ENCODE results near the gene SH3BP2. TPM values are rescaled to one million over a fixed set of nuclear protein-coding genes. Genes with fewer than 3 reads are reported as not detected.

The SH3BP2 gene
- total and polyA plus RNA-seq, 2 donors from 2014 or later, result 27.3 to 128 TPM

- Histone ChIP-seq H3K36me3 (ENCODE audit: control insufficient read depth in 2 of 3, insufficient read depth in 3 of 3, low read length in 3 of 3) (peaks cover 0 to 47% (median 24%) of the 10 kb centered on the region in 3 donors), H3K27me3 (ENCODE audit: control insufficient read depth, insufficient read depth, low read length) (no peaks in the 10 kb centered on the region), H3K9me3 (ENCODE audit: control insufficient read depth in 2 of 3, insufficient read depth in 1 of 3, low read length in 3 of 3) (no peaks in the 10 kb centered on the region), H3K9ac (ENCODE audit: low read length in 3 of 3) (no peak overlapping the region), H3K4me3 (ENCODE audit: low read length in 3 of 3) (no peak overlapping the region), H3K4me1 (ENCODE audit: control insufficient read depth in 2 of 3, insufficient read depth in 2 of 3, low read depth in 1 of 3, low read length in 3 of 3) (peaks cover 0 to 9% (median 0%) of the 10 kb centered on the region in 3 donors), H3K27ac (ENCODE audit: low read depth in 2 of 2, low read length in 2 of 2) (no peak overlapping the region)
- DNase-seq, result peak in 1 of 5 donors; percentile 71
- no peak for TF ChIP-seq CTCF (IDR thresholded peaks at IDR 0.05; ENCODE audit: borderline replicate concordance, extremely low read depth, insufficient read depth)
- no peak for FAIRE-seq
- intact Hi-C loops (cut with DNase I), result no loop called here
These were observed 48.2 kb upstream of the SH3BP2 start for GRCh38 chr4:2744576-2745270.

- H3K27ac ChIP-seq (ENCODE audit: low read depth in 2 of 2, low read length in 2 of 2), result no peak overlapping the region
- H3K36me3 ChIP-seq (ENCODE audit: control insufficient read depth in 2 of 3, insufficient read depth in 3 of 3, low read length in 3 of 3), result peaks cover 0 to 47% (median 24%) of the 10 kb centered on the region in 3 donors
- H3K9me3 ChIP-seq (ENCODE audit: control insufficient read depth in 2 of 3, insufficient read depth in 1 of 3, low read length in 3 of 3), result no peaks in the 10 kb centered on the region
- H3K4me1 ChIP-seq (ENCODE audit: control insufficient read depth in 2 of 3, insufficient read depth in 2 of 3, low read depth in 1 of 3, low read length in 3 of 3), result peaks cover 0 to 9% (median 0%) of the 10 kb centered on the region in 3 donors
- no peak overlapping the region for H3K4me3 ChIP-seq (ENCODE audit: low read length in 3 of 3)
- peak in 1 of 5 donors; percentile 15 for DNase-seq
- FAIRE-seq, result no peak
- H3K27me3 ChIP-seq (ENCODE audit: control insufficient read depth, insufficient read depth, low read length), result no peaks in the 10 kb centered on the region
- intact Hi-C loops (cut with DNase I), result no loop called here
- no peak for TF ChIP-seq CTCF (IDR thresholded peaks at IDR 0.05; ENCODE audit: borderline replicate concordance, extremely low read depth, insufficient read depth)
- no peak overlapping the region for H3K9ac ChIP-seq (ENCODE audit: low read length in 3 of 3)
These were observed 47.4 kb upstream of the SH3BP2 start for GRCh38 chr4:2745516-2745915.

- intact Hi-C loops (cut with DNase I), result no loop called here
- Histone ChIP-seq H3K27me3 (ENCODE audit: control insufficient read depth, insufficient read depth, low read length) (no peaks in the 10 kb centered on the region), H3K27ac (ENCODE audit: low read depth in 2 of 2, low read length in 2 of 2) (peak overlapping the region; percentile 61 to 66), H3K9ac (ENCODE audit: low read length in 3 of 3) (no peak overlapping the region), H3K4me3 (ENCODE audit: low read length in 3 of 3) (no peak overlapping the region), H3K36me3 (ENCODE audit: control insufficient read depth in 2 of 3, insufficient read depth in 3 of 3, low read length in 3 of 3) (peaks cover 0 to 47% (median 24%) of the 10 kb centered on the region in 3 donors), H3K9me3 (ENCODE audit: control insufficient read depth in 2 of 3, insufficient read depth in 1 of 3, low read length in 3 of 3) (no peaks in the 10 kb centered on the region), H3K4me1 (ENCODE audit: control insufficient read depth in 2 of 3, insufficient read depth in 2 of 3, low read depth in 1 of 3, low read length in 3 of 3) (peaks cover 0 to 9% (median 0%) of the 10 kb centered on the region in 3 donors)
- no peak for TF ChIP-seq CTCF (IDR thresholded peaks at IDR 0.05; ENCODE audit: borderline replicate concordance, extremely low read depth, insufficient read depth)
- FAIRE-seq, result peak; percentile 44
- peak in 1 of 5 donors; percentile 92 for DNase-seq
These were observed 46.7 kb upstream of the SH3BP2 start for GRCh38 chr4:2745981-2746806.

Data from kidney (tissue), 14 donors.